GM19324 (cell line): Measurements from ENCODE around the gene RRP9.

ENCODE experiments used
- ATAC-seq: cut with Tn5 transposase; IDR thresholded peaks from one replicate; pipeline ENCODE4 v1.9.1; 2021; ENCODE audit warnings: mild to moderate bottlenecking, moderate library complexity; ENCODE audit not compliant: unreplicated experiment, low FRiP score

RRP9 gene

DNA sequence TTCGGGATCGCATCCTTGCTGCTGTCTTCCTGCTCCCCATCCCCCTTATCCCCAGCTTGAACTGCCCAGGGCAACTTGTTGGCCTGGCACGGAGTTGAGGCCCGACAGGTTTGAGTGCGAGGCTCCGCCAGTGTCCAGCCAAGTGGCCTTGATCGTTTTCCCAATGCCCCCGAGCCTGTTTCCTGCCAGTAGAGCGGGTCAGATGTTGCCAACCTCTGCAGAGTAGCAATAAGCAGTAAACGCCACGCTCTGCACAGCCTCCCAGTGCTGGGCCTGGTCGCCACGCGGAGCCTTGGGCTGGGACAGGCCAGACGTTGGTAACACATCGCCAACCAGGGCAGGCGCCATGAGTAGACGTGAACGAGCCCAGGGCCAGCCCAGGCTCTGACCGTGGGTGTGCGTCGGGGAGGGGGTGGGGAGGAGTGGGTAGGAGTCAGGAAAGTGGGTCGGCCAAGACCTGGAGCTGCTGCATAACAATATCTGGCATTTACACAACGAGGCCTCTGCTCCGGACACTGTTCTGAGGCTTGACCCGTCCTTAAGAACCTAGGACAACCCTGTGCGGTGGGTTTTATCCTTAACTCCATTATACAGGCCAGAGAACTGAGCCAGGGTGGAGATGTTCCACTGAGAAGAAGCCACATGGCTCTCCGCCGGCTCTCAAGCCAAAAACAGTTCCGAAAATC lies 32.7 kb upstream of the RRP9 start:
- ATAC-seq: no peak

DNA sequence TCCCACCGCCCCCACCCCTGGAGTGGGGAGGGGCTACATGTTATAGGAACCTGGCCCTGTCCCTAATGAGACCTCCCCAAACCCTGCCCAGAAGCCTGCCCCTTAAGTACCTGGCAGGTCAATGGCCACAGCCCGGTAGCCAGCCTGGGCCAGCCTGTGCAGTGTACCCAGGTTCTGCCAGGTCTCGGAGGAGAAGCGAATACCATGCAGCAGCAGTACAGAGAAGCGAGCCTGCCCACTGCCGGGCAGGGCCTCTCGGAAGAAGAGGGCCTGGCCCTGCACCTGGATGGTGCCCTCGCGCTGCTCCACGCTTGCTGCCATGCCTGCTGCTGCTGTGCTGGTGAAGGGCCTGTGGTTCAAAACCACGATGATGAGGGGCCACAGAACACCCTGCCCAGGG lies 29.6 kb upstream of the RRP9 start:
- ATAC-seq: no peak

DNA sequence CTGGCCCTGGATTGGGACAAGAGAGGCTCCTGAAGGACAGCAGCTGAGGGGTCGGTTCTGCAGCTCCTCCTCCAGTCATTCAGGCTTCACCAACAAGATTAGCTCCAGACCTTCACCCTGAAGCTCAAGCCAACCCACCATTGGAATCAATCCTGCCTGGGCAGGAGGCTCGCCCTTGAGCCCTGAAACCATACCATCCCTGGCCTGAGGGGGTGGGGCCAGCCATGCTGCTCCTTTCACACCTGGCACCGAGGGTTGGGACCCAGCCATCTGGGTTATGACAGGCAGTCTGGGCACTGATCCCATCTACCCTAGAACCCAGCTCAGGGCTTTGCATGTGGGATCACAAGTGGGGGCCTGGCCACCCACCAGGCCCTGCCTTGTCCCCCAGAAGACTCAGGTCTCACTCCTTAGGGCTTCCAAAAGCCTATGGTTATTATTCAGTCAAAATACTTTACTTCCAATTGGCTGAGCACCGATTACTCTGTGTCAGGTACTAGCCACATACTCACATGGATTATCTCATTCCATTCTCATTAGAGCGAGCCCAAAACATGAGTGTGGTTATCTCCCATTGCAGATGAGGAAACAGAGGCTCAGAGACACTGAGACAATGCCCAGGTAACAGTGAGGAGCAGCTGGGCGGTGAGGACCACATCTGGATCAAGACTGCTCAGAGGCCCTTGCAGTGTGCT lies 29.0 kb upstream of the RRP9 start:
- ATAC-seq: no peak

DNA sequence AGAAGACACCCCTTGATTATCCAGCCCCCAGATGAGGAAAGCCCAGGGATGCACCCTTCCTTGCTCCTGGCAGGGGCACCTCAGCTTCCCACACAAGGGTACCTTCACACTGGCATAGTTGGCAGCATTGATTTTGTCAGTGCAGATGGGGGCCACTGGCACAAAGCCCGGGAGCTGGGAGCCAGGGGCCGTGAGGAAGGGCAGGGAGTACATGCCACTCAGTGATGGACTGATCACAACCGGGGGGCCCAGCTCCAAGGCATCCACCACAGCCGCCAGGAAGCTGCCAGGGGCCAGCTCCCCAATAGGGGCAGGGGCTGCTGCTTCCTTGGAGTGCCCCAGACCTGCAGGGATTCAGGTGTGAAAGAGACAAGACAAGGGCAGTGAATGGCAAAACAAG lies 28.1 kb upstream of the RRP9 start:
- no peak for ATAC-seq

DNA sequence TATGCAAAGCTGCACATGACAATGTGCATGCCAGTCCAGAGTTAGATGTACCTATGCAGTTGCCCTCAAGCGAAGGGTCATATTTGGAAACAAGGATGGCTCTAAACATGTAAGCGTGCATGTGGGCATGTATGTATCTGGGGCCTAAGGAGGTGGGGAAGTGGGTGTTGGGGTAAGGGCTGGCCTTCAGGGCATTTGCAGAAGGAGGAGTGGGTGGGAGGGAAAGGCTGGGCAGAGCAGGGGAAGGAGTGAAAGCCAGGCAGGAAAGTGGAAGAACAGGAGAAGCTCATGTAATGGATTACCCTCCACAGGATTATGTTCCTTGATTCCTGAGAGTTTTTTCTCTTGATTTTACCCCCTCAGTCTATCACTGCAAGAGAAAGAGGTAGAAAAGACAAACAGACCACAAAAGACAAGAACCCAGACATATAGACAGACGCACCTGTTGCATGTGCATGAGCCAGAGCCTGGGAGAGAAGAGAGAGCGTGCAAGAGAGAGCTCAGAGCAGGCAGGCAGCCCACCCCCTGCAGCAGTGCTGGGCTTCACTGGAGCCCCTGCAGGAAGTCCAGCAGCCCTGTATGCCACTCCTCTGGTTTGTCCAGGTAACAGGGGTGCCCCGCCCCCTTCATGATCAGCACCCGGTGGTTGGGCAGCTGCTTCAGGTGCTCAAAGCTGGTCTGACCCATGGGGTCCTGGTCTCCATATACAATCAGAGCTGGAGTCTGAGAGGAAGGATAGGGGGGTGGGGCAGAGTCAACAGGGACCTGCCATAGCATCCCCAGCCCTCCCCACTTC lies 27.4 kb upstream of the RRP9 start:
- ATAC-seq: no peak

DNA sequence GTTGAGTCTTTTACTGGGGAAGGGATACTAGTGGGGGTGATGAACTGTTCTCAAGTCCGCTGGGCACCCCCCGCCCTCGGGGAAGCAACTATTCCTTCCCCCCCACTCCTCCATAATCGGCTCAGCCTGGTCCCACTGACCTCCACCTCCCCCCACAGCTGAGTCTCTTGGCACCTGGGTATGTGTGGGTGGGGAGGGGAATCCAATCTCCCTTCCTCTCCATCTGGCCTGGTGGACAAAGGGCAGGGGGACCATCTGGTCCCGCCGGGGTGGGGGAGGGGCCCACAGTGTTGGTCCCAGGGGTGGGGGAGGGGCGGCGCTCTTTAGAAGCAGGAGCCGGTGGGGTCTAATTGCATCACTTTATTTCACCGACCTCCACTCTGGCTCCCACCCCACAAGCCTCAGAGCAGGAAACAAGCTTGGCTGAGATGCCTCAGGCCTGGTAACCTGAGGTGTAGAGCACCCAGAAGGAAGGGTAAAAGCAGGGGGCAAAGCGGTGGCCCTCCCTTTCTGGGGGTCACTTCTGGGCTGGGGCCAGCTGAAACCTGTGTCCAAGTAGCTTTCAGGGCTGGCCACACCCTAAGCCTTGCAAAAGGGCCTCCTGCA lies 26.6 kb upstream of the RRP9 start:
- no peak for ATAC-seq

DNA sequence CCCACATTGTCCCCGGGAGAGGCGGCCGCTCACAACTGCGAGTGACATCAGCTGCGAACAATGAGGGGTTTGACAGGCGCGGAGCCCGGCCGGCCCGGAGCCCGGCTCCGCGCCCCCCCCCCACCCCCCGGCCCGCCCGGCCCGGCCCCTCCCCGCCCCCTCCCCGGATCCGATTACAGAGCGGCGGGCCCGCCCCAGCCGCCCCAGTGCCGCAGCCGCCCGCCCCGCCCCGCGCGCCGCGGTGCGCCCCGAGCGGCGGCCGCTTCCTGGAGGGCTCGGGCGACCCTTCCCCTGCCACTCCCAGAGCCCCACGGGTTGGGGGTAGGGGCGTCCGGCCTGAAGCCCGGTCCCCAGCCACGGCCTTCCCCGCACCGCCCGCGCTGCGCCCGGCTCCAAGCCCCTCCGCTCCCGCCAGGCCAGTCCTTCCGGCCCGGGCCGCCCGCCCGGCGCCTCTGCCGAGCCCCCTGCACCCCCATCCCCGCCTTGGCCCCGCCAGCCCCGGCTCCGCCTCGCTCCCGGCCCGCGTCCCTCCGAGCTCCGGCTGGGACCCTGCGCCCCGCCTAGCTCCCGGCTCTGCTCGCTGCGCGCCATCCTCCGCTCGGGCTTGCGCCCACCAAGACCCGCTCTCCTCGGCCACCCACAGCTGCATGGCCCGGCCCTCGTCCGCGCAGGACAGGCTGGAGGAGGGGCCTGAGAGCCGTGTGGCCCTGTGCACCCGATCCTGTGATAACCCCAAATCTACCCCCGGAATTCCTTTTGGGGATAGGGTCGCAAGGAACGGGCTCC lies 25.9 kb upstream of the RRP9 start, which contains the start of gene PCBP4:
Gene PCBP4 (minus strand): TSS at position 71 of the 786 bp plus-strand sequence. CDS start 6,214 bp downstream, outside the sequence.
- no peak for ATAC-seq

DNA sequence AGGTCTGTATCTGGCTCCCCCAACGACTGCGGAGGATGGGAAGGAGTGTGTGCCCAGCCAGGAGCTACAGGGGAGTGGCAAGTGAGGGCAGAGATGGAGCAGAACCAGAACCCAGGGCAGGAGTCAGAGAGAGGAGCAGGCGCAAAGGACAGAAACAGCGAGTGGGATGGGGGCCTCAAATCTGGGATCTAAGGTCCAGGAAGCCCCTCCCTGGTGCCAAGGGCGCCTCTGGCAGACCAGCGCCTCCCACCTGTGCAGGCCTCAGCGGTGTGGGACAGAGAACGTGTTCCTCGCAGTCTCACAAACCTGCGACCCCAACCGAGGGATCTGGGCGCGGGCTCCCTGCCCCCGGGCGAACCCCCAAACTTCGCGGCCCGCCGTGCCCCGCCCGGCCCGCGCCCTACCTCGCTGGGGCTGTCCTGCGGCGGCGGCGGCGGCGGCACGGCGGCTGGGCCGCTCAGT lies 25.2 kb upstream of the RRP9 start:
- ATAC-seq: no peak

DNA sequence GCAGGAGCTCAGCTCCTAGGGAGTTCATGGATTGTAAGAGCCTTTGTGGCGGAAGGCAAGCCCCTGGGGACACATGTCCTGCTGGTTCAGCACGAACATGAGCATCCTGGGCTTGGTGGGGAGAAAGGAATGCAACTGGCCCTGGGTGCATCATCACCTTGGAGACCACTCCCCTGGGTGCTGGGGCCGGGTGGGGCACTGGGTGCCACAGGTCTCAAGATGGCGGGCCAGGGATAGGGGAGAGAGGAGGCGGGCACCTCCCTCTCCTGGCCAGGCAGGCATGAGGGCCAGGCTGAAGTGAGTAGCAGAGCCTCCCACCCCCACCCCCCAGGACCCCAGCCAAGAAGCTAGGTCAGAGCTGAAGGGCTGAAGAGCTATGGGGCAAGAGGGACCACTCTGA lies 24.8 kb upstream of the RRP9 start:
- ATAC-seq: no peak

DNA sequence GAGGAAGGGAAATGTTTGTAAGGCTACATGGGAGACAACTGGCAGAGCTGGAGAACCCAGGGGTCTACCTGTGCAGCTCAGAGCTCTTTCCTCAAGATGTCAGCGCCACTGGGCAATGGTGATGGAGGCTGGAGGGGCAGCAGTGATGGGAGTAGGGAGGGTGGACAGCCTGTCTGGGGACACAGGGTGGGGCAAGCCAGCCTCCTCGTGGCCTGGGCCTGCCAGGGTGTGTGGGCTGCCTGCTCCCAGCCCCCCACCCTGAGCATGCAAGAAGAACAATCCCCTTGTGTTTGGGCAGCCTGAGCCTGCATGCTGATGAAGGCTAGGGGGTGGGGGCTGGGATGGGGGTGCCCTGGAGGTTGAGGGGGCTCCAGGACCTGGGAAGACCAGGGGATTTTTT lies 24.3 kb upstream of the RRP9 start:
- ATAC-seq: no peak

DNA sequence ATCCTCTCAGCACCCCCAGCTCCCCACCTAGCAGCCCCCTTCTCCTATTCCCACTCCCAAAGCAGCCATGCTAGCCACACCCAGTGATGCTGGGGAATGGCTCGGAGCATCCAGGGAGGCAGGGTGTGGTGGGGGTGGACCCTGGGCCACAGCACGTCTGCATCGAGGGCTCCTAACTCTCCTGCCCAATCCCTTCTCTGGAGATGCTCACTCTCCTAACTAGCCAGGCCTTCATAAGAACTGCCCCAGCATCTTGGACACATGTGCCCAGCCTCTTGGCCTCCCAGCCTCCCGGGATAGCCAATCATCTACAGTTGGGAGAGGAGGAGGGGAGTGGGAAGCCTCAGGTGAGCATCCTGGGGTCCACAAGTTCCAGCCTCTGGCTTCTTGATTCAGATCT lies 22.8 kb upstream of the RRP9 start:
- ATAC-seq: no peak

DNA sequence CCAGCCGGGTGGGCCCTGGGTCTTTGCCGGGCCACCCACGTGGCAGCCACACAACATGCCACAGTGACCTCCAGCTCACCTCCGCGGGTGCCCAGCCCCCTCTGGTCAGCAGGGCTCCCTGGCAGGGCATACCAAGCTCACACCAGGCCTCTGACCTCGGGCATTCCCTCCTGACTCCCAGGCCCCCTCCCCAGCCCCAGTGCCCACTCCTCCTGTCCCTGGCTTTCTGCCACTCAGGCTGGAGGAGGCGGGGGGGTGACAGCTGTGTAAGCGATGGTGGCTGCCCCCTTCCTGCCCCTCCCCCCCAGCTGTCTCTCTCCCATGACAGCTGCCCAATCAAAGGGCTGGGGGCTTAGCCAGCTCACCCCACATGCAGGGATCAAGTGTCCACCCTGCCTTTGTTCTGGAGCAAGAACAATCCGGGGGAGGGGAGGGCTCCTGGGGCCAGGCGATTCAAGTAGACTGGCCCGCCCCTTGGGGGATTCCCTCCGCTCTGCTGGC lies 22.3 kb upstream of the RRP9 start:
- no peak for ATAC-seq

DNA sequence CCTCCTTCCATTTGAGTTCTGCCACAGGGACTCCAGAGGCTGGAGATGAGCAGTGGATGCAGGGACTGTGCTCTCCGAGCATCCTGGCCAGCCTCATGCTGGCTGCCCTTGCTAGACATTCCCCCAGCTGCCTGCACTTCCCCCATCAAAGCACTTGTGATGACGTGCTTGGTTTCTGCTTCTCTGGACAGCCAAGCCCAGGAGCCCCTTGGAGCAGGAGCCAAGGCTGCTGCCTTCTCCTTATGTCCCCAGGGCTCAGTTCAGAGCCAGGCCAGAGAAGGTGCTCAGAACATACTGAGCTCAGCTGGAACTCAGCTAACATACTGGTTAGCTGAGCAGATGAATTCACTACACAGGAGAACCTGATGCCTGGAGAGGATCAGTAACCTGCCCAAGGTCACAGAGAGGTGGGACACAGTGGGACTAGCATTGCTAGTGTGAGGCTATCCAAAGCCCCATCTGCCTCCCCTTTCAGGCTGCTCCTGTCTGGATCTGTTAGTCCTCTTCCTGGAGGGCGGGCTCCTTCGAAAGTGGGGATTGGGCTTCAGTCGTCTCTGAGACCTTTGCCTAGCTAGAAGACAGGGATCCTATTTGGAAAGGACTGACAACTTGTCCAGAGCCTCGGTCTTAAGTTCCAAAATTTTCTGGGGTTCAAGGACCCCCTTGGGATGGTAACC lies 21.3 kb upstream of the RRP9 start:
- ATAC-seq: no peak

DNA sequence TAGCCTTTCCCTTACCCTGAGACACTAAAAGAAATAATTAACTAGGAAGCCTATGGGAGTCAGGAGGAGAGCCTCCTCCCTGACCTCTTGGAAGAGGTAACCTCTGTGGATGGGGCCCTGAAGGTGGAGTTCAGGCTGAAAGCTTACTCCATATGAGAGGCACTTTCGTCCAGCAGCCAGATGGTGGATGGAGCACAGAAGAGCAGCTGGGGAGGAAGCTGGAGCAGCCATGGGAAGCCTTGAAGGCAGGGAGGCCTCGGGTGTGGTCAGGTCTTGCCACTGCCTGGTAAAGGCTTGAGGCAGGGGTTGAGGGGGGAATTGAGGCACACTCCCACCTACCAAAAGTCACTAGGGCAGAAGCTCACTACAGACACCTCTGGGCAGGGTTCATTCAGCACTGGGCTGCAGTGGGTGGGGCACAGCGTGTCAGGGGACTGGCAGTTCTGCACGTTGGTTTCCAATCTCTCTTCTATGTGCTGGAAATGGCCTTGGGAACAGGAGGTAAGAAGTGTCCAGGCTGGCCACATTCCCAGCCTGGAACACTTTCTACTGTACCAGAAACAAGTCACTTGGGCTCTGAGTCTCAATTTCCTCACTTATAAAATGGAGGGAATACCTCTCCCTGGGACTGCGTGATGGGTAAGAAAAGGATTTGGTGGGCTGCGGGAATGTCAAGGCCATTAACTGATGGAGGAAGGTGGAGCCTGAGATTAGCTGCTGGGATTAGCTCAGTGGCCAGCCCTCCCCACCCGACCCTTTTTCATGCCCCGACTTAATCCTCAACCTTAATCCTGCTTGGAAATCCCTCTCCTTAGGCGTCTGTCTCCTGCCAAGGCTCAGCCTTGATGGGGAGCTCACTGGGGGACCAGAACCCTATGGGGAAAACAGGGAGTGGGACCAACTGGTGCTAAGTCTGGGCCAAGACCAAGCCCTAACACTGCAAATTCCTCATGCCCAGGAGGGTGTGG lies 20.2 kb upstream of the RRP9 start:
- no peak for ATAC-seq

DNA sequence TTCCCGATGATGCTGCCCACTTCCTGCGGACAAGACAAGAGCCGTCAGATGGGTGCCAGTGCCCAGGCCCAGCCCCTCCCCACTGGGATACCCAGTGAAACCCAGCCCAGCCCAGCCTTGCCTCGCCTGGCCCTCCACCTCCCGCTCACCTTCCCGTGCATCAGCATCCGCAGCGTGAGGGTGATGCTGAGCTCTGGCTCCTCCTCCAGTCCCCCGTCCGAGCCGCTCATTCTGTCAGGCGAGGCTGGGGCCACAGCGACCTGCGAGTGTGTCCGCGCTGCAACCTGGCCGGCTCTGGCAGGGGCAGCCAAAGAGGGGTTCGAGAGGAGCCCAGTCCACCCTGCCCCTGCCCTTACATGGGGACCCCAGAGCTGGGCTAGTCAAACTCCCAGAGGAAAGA lies 19.3 kb upstream of the RRP9 start:
- no peak for ATAC-seq

DNA sequence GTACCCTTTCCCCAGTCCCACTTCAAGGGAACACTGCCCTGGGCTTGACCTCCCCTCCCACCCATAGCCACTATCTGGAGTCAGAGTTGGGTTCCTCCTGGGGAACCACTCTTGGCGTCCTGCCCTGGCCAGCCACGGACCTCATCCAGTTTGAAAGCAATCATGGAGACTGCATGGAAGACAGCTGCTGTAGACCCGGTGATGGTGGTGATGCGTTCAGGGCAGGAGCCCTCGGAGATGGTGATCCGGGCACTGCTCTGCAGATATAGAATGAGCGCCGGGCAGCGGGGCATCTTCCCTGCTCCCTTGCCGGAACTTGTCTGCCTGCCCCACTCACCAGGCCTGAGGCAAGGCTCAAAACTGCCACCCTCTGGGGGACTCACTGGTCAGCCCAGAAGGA lies 18.7 kb upstream of the RRP9 start:
- ATAC-seq: no peak

DNA sequence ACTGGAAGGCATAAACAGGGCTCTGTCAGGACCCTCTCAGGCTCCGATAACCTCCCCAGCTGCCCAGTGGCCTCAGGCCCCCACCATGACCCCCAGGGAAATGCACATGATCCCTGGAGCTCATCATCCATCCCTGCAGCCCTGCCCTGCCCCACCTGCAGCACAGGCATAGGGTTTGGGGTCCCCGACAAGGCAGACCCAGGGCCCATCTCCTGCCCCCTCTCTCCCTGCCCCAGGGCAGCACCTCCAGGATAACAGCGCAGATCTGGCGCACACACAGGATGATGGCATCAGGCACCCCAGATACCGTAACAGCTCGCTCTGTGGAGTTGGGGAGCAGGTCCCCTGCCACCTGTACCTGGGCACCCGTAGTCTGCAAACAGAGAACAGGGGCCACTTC lies 17.9 kb upstream of the RRP9 start:
- ATAC-seq: no peak
